ENCODE data around the gene TMUB1.

- TF ChIP-seq PAX5 (IDR thresholded peaks at IDR 0.05; ENCODE audit: insufficient read depth, low read length, severe bottlenecking), result no peak
- no peak for TF ChIP-seq POLR2A (IDR thresholded peaks at IDR 0.05; ENCODE audit: low read depth, low read length)
- no peak for TF ChIP-seq POLR2AphosphoS5 (IDR thresholded peaks at IDR 0.05; ENCODE audit: low read depth, low read length)
- TF ChIP-seq TAF1 (IDR thresholded peaks at IDR 0.05; ENCODE audit: low read depth, low read length), result no peak
- no peak for TF ChIP-seq POU2F2 (IDR thresholded peaks at IDR 0.05; ENCODE audit: low read depth, low read length)
- TF ChIP-seq SPI1 (IDR thresholded peaks at IDR 0.05; ENCODE audit: low read depth, low read length), result no peak
Measured at GRCh38 chr7:151131592-151132293, 48.5 kb upstream of the TMUB1 start.
